ENCODE measurements around the gene PSMB9.
"Not testable (repeated sequence)": the region's sequence is repeated elsewhere in the genome, so short reads cannot be mapped to it uniquely, and the experiment has no call there.

Gene PSMB9

GRCh38 chr6:32857156-32857891 lies 3.3 kb downstream of the PSMB9 start:
- no peak for DNase-seq (ENCODE audit: extremely low read depth in 1 of 2, low read depth in 1 of 2)

GRCh38 chr6:32858194-32858593 lies 4.2 kb downstream of the PSMB9 start:
- no peak for DNase-seq (ENCODE audit: extremely low read depth in 1 of 2, low read depth in 1 of 2)

DNA sequence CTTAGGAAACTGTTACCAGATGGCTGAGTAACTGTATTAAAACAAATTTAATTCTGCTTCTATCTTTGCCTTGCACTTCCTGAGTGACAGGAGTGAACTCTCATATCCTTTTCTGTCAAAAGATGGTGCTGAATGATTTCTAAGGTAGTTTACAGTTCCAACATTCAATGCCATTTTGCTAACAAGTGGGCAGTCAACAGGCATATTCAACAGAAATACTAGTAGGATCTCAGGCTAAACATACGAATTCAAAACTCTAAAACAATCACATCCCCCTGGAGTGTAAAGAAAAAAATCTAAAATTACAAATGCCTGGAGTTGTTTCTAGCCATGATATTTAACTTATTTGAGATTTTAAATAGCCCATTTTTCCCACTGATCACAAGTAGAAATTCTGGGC lies 6.7 kb downstream of the PSMB9 start:
- no peak for DNase-seq (ENCODE audit: extremely low read depth in 1 of 2, low read depth in 1 of 2)

GRCh38 chr6:32862725-32863124 lies 8.7 kb downstream of the PSMB9 start:
- DNase-seq (ENCODE audit: extremely low read depth in 1 of 2, low read depth in 1 of 2) = no peak

DNA sequence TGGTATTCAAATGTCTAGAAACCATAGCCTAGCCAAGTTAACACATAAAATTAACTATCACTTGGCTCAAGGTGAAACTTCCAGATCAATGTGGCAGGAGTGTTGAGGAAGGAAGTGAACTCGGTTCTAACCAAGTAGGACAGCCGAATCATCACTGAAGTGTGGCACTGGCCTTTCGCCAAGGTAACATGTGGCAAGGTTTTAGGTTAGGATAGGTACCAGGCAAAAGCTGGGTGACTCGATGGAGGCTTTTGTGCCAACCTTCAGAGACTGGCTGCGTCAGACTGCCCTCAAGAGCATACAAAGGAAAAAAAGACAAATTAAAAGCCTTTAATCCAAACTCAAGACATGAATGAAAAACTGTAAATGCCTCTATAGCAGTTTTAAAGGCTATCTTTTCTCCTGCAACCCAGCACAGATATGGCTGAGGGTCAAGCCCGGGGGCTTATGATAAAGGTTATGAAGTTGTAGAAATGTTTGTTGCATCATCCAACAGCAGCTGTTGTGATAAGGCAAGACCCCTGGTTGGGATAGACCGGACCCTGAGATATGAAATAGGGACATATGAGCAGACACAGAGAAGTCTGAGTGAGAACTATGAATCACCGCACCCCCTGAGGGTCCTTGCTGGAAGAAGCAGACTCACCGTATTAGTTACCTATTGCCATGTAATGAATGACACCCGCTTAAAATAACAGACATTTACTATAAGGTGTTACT lies 11.9 kb downstream of the PSMB9 start:
- DNase-seq (ENCODE audit: extremely low read depth in 1 of 2, low read depth in 1 of 2) = no peak

DNA sequence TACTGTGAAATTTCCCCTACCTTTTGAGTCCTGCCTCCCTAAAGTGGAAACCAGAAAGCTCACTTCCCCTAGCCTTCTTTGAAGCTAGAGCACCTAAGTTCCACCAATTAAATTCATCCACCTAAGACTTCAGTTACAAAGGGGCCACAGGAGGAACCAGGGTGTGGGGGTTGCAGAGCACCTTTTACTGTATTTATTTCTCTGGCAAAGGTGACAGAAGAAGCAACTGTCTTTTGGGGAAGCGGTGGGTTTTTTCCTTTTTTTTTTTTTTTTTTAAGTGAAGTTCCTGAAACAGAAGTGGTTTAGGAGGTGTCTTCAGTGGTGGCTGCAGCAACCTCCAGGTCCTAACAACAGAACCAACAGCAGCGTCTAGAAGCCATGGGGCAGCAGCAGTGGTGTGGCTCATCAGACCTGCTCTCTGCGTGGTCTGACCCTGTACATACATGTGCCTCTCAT lies 13.1 kb downstream of the PSMB9 start:
- DNase-seq (ENCODE audit: extremely low read depth in 1 of 2, low read depth in 1 of 2) = no peak

- DNase-seq (ENCODE audit: extremely low read depth in 1 of 2, low read depth in 1 of 2) = no peak
These were observed 13.7 kb downstream of the PSMB9 start for GRCh38 chr6:32867554-32868256.

- peak; percentile 40 to 67 for DNase-seq (ENCODE audit: extremely low read depth in 1 of 2, low read depth in 1 of 2)
These were observed 14.3 kb downstream of the PSMB9 start for GRCh38 chr6:32868257-32868788.

DNA sequence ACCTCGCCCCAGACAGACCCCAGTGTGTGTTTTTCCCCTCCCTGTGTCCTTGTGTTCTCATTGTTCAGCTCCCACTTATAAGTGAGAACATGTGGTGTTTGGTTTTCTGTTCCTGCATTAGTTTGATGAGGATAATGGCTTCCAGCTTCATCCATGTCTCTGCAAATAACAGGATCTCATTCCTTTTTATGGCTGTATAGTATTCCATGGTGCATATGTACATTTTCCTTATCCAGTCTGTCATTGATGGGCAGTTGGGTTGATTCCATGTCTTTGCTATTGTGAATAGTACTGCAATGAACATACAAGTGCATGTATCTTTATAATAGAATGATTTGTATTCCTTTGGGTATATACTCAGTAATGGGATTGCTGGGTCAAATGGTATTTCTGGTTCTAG lies 20.0 kb downstream of the PSMB9 start:
- not testable (repeated sequence) for DNase-seq (ENCODE audit: extremely low read depth in 1 of 2, low read depth in 1 of 2)

GRCh38 chr6:32876603-32877002 lies 22.6 kb downstream of the PSMB9 start:
- DNase-seq (ENCODE audit: extremely low read depth in 1 of 2, low read depth in 1 of 2) = no peak

GRCh38 chr6:32879691-32880090 lies 25.7 kb downstream of the PSMB9 start:
- no peak for DNase-seq (ENCODE audit: extremely low read depth in 1 of 2, low read depth in 1 of 2)

- DNase-seq (ENCODE audit: extremely low read depth in 1 of 2, low read depth in 1 of 2) = not testable (repeated sequence)
These were observed 27.0 kb downstream of the PSMB9 start for GRCh38 chr6:32880962-32881361.

DNA sequence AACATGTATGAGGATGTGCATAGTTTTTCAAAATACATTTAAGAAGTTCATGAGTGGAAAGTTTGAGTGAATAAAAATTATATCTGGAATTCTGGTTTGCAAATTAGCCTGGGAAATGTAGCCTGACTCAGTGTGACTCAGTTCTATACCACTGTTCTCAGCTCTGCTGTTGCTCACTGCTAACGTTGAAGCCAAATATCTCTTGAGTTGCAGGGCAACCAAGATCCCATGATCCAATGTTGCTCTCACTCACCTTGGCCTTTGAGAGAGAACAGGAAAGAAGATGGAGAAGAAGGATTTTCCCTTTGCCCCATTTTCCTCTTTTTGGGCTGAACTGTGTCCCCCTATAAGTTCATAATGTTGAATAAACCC lies 28.9 kb downstream of the PSMB9 start:
- DNase-seq (ENCODE audit: extremely low read depth in 1 of 2, low read depth in 1 of 2) = no peak

GRCh38 chr6:32883789-32884188 lies 29.8 kb downstream of the PSMB9 start:
- DNase-seq (ENCODE audit: extremely low read depth in 1 of 2, low read depth in 1 of 2) = no peak

- DNase-seq (ENCODE audit: extremely low read depth in 1 of 2, low read depth in 1 of 2) = no peak
These were observed 31.8 kb downstream of the PSMB9 start for GRCh38 chr6:32885698-32886286.

DNA sequence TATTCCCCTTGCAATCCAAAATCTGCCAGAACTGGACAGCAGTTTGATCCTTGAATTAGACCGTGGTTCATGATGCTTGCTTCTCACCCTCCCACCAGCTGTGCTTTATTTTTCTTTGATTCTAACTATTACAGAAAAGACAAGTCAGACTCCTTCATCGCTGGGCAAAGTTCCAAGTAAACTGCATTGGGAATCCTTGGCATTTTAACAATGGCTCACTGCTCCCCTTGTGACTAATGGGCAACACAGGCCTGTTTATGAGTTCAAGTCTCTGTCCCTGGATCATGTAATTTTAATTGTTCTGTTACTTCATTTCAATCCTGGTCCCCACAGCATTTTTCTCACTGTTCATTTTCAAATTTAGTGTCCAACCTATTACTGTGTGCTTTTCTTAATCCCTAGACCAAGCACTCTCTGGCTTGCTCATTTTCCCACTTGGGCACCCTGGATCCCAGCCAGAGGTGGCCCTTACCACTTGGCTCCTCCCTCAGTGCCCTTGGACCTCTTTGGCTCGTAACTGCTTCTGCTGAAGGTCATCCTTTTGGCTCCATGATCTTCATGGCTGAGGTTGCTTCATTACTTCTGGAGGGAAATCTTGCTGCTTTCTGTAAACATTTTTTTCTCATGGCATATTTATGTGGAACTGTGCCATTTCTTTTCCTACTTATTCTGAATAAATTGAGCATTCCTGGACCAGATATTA lies 32.8 kb downstream of the PSMB9 start:
- DNase-seq (ENCODE audit: extremely low read depth in 1 of 2, low read depth in 1 of 2) = no peak

DNA sequence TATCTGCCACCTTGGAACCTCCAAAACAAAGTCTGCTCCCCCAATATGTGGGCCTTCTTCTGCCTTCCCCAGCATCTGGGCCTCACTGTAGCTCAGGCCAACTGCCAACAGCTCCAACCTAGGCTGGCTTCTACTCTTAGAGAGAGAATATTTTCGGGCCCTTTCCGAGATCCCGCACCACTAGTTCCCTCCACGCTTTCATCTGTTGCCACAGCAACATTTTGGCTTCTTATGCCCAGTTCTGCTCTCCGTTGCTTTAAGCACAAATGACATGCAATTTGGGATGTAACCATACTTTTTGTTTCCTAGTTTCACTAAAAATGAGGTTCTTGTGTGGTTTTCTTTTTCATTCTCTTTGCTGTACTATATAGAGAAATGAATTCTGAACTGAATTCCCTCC lies 33.6 kb downstream of the PSMB9 start:
- no peak for DNase-seq (ENCODE audit: extremely low read depth in 1 of 2, low read depth in 1 of 2)

GRCh38 chr6:32888576-32888975 lies 34.6 kb downstream of the PSMB9 start:
- no peak for DNase-seq (ENCODE audit: extremely low read depth in 1 of 2, low read depth in 1 of 2)

GRCh38 chr6:32889533-32889932 lies 35.5 kb downstream of the PSMB9 start:
- DNase-seq (ENCODE audit: extremely low read depth in 1 of 2, low read depth in 1 of 2) = no peak

DNA sequence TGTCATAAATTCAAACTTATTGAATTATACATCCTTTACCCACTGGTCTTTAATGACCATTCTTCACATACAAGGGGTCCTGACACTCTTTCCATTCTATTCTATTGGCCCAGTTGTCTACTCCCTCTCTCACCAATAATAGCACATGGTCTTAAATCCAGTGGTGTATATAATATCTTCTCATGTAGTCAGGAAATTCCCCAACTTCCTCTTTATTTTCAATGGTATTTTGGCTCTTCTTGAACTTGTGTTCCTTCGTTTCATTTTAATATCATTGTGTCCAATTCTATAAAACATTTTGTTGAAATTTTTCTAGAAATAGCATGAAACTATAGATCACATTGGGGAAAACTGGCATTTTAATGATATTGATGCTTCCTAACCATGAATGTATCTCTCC lies 36.8 kb downstream of the PSMB9 start:
- DNase-seq (ENCODE audit: extremely low read depth in 1 of 2, low read depth in 1 of 2) = no peak

Data from stimulated activated CD8-positive, alpha-beta memory T cell treated with anti-CD3 and anti-CD28 coated beads, Interleukin-7, amount 100 ng/mL, for 48 hours (primary cell).